Activated T-helper 2 cell treated with anti-CD3 and anti-CD28 coated beads, Interferon-gamma antibody, Interleukin-2, Interleukin-4, amounts not matched to agents 10 μg/mL and 5 μg/mL and 100 μg/mL, durations not matched to agents 14 hours and 24 hours and 36 hours (primary cell): Measurements from ENCODE around the gene RNF223. TPM values are rescaled to one million over a fixed set of nuclear protein-coding genes. Genes with fewer than 3 reads are reported as not detected.

Source experiments
- DNase-seq: peaks from one replicate; pipeline ENCODE4 v3.0.0; 2021; ENCODE audit warnings: low spot score
- H3K27ac Mint-ChIP-seq: one replicate; pipeline ENCODE4 v1.8.0; 2021; ENCODE audit warnings: mixed read lengths
- H3K27me3 Mint-ChIP-seq: one replicate; pipeline ENCODE4 v1.8.0; 2021; ENCODE audit warnings: low read depth, mixed read lengths
- H3K36me3 Mint-ChIP-seq: one replicate; pipeline ENCODE4 v1.8.0; 2021; ENCODE audit warnings: low read depth, mixed read lengths
- H3K4me1 Mint-ChIP-seq: one replicate; pipeline ENCODE4 v1.8.0; 2021; ENCODE audit warnings: low read depth, mixed read lengths
- H3K4me3 Mint-ChIP-seq: one replicate; pipeline ENCODE4 v1.8.0; 2021; ENCODE audit warnings: low read depth, mild to moderate bottlenecking, moderate library complexity, mixed read lengths
- H3K9me3 Mint-ChIP-seq: one replicate; pipeline ENCODE4 v1.8.0; 2021; ENCODE audit warnings: mixed read lengths
- intact Hi-C: fragments of 100-400 bp; cut with micrococcal nuclease; formaldehyde crosslinking; loops from one replicate; pipeline ENCODE4 v1.15.1; 2023
- total RNA-seq: library from RNA; stranded (reverse); gene quantifications from 2 replicates; pipeline ENCODE4 v1.2.3, GENCODE V29; 2022

RNF223 gene
- total RNA-seq, 1 donor from 2014 or later = not detected

- H3K27me3 Mint-ChIP-seq = peaks cover 15% of the 10 kb centered on the region
- no peaks in the 10 kb centered on the region for H3K9me3 Mint-ChIP-seq
Observed at GRCh38 chr1:1053682-1054081, 20.4 kb downstream of the RNF223 start.

GRCh38 chr1:1053022-1053421, 21.1 kb downstream of the RNF223 start:
- no peaks in the 10 kb centered on the region for H3K36me3 Mint-ChIP-seq
- no peaks in the 10 kb centered on the region for H3K4me1 Mint-ChIP-seq
- intact Hi-C loops = no loop called here
- DNase-seq = no peak
- H3K4me3 Mint-ChIP-seq = no peak overlapping the region
- H3K9me3 Mint-ChIP-seq = no peaks in the 10 kb centered on the region
- H3K27ac Mint-ChIP-seq = no peak overlapping the region
- peaks cover 10% of the 10 kb centered on the region for H3K27me3 Mint-ChIP-seq

More at GRCh38 chr1:1053682-1054081, 20.4 kb downstream of the RNF223 start:
- no peak overlapping the region for H3K27ac Mint-ChIP-seq
- no peak overlapping the region for H3K4me3 Mint-ChIP-seq
- H3K4me1 Mint-ChIP-seq = peaks cover 3% of the 10 kb centered on the region
- DNase-seq = no peak
- no peaks in the 10 kb centered on the region for H3K36me3 Mint-ChIP-seq
- intact Hi-C loops = no loop called here

- H3K4me1 Mint-ChIP-seq = no peaks in the 10 kb centered on the region
- no peak overlapping the region for H3K27ac Mint-ChIP-seq
- intact Hi-C loops = no loop called here
- no peak for DNase-seq
- no peaks in the 10 kb centered on the region for H3K9me3 Mint-ChIP-seq
- H3K4me3 Mint-ChIP-seq = no peak overlapping the region
- H3K27me3 Mint-ChIP-seq = peaks cover 4% of the 10 kb centered on the region
- no peaks in the 10 kb centered on the region for H3K36me3 Mint-ChIP-seq
Observed at GRCh38 chr1:1052003-1052840, 21.9 kb downstream of the RNF223 start.

- H3K27me3 Mint-ChIP-seq = no peaks in the 10 kb centered on the region
- no peaks in the 10 kb centered on the region for H3K4me1 Mint-ChIP-seq
- H3K27ac Mint-ChIP-seq = no peak overlapping the region
- H3K4me3 Mint-ChIP-seq = no peak overlapping the region
- intact Hi-C loops = no loop called here
- no peak for DNase-seq
- no peaks in the 10 kb centered on the region for H3K36me3 Mint-ChIP-seq
- H3K9me3 Mint-ChIP-seq = no peaks in the 10 kb centered on the region
Observed at GRCh38 chr1:1051127-1051810, 22.8 kb downstream of the RNF223 start.

GRCh38 chr1:1050577-1051052, 23.5 kb downstream of the RNF223 start:
- Mint-ChIP-seq H3K4me1 (no peaks in the 10 kb centered on the region), H3K27me3 (no peaks in the 10 kb centered on the region), H3K9me3 (no peaks in the 10 kb centered on the region), H3K4me3 (no peak overlapping the region), H3K36me3 (no peaks in the 10 kb centered on the region), H3K27ac (no peak overlapping the region)
- intact Hi-C loops = no loop called here
- no peak for DNase-seq

- Mint-ChIP-seq H3K27me3 (no peaks in the 10 kb centered on the region), H3K36me3 (no peaks in the 10 kb centered on the region), H3K9me3 (no peaks in the 10 kb centered on the region), H3K4me1 (no peaks in the 10 kb centered on the region), H3K4me3 (no peak overlapping the region), H3K27ac (no peak overlapping the region)
- no peak for DNase-seq
- intact Hi-C loops = no loop called here
Observed at GRCh38 chr1:1049318-1050165, 24.6 kb downstream of the RNF223 start.

- H3K4me1 Mint-ChIP-seq = no peaks in the 10 kb centered on the region
- no peak for DNase-seq
- intact Hi-C loops = no loop called here
Observed at GRCh38 chr1:1048765-1049164, 25.3 kb downstream of the RNF223 start.

GRCh38 chr1:1047963-1048362, 26.1 kb downstream of the RNF223 start:
- no peaks in the 10 kb centered on the region for H3K4me1 Mint-ChIP-seq
- H3K27me3 Mint-ChIP-seq = no peaks in the 10 kb centered on the region
- intact Hi-C loops = no loop called here
- H3K4me3 Mint-ChIP-seq = no peak overlapping the region
- no peaks in the 10 kb centered on the region for H3K9me3 Mint-ChIP-seq
- no peak for DNase-seq
- no peaks in the 10 kb centered on the region for H3K36me3 Mint-ChIP-seq
- no peak overlapping the region for H3K27ac Mint-ChIP-seq

More at GRCh38 chr1:1048765-1049164, 25.3 kb downstream of the RNF223 start:
- Mint-ChIP-seq H3K4me3 (no peak overlapping the region), H3K9me3 (no peaks in the 10 kb centered on the region), H3K27me3 (no peaks in the 10 kb centered on the region), H3K36me3 (no peaks in the 10 kb centered on the region), H3K27ac (no peak overlapping the region)

- no peak for DNase-seq
- H3K27ac Mint-ChIP-seq = no peak overlapping the region
- H3K4me1 Mint-ChIP-seq = no peaks in the 10 kb centered on the region
- H3K4me3 Mint-ChIP-seq = no peak overlapping the region
- intact Hi-C loops = no loop called here
- H3K9me3 Mint-ChIP-seq = no peaks in the 10 kb centered on the region
- no peaks in the 10 kb centered on the region for H3K36me3 Mint-ChIP-seq
- no peaks in the 10 kb centered on the region for H3K27me3 Mint-ChIP-seq
Observed at GRCh38 chr1:1047407-1047806, 26.7 kb downstream of the RNF223 start.

GRCh38 chr1:1046767-1047166, 27.3 kb downstream of the RNF223 start:
- H3K36me3 Mint-ChIP-seq = no peaks in the 10 kb centered on the region
- H3K27me3 Mint-ChIP-seq = no peaks in the 10 kb centered on the region
- H3K27ac Mint-ChIP-seq = no peak overlapping the region
- no peak overlapping the region for H3K4me3 Mint-ChIP-seq
- no peaks in the 10 kb centered on the region for H3K9me3 Mint-ChIP-seq
- intact Hi-C loops = no loop called here
- no peaks in the 10 kb centered on the region for H3K4me1 Mint-ChIP-seq
- no peak for DNase-seq

- no peaks in the 10 kb centered on the region for H3K27me3 Mint-ChIP-seq
Observed at GRCh38 chr1:1046243-1046642, 27.9 kb downstream of the RNF223 start.

GRCh38 chr1:1045129-1045528, 29.0 kb downstream of the RNF223 start:
- intact Hi-C loops = no loop called here
- no peaks in the 10 kb centered on the region for H3K27me3 Mint-ChIP-seq
- no peak for DNase-seq
- no peaks in the 10 kb centered on the region for H3K9me3 Mint-ChIP-seq
- H3K36me3 Mint-ChIP-seq = no peaks in the 10 kb centered on the region
- no peak overlapping the region for H3K27ac Mint-ChIP-seq
- no peak overlapping the region for H3K4me3 Mint-ChIP-seq
- H3K4me1 Mint-ChIP-seq = no peaks in the 10 kb centered on the region

More at GRCh38 chr1:1046243-1046642, 27.9 kb downstream of the RNF223 start:
- DNase-seq = no peak
- Mint-ChIP-seq H3K36me3 (no peaks in the 10 kb centered on the region), H3K4me3 (no peak overlapping the region), H3K27ac (no peak overlapping the region), H3K4me1 (no peaks in the 10 kb centered on the region), H3K9me3 (no peaks in the 10 kb centered on the region)
- intact Hi-C loops = no loop called here
